ENCODE measurements around the gene TMC3.

TMC3 gene

GRCh38 chr15:81410318-81410753 is 36.3 kb upstream of the TMC3 start:
- no peak for TF ChIP-seq EZH2phosphoT487 (IDR thresholded peaks at IDR 0.05; ENCODE audit: low read depth)
- TF ChIP-seq, protein P1, sequence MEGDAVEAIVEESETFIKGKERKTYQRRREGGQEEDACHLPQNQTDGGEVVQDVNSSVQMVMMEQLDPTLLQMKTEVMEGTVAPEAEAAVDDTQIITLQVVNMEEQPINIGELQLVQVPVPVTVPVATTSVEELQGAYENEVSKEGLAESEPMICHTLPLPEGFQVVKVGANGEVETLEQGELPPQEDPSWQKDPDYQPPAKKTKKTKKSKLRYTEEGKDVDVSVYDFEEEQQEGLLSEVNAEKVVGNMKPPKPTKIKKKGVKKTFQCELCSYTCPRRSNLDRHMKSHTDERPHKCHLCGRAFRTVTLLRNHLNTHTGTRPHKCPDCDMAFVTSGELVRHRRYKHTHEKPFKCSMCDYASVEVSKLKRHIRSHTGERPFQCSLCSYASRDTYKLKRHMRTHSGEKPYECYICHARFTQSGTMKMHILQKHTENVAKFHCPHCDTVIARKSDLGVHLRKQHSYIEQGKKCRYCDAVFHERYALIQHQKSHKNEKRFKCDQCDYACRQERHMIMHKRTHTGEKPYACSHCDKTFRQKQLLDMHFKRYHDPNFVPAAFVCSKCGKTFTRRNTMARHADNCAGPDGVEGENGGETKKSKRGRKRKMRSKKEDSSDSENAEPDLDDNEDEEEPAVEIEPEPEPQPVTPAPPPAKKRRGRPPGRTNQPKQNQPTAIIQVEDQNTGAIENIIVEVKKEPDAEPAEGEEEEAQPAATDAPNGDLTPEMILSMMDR (IDR thresholded peaks at IDR 0.05; ENCODE audit: low read depth, low read length) = peak; percentile 70
- H3K4me3 ChIP-seq (ENCODE audit: low read length) = no peak overlapping the region
- H3K27ac ChIP-seq (ENCODE audit: low read length) = no peak overlapping the region
- H4K20me1 ChIP-seq (ENCODE audit: insufficient read depth, low read length) = no peaks in the 10 kb centered on the region
- H2AFZ ChIP-seq (ENCODE audit: low read depth, low read length) = no peak overlapping the region
- H3K9me3 ChIP-seq (ENCODE audit: insufficient read depth, low read length) = no peaks in the 10 kb centered on the region
- peaks cover 63% of the 10 kb centered on the region for H3K27me3 ChIP-seq (ENCODE audit: low read depth, low read length)
- H3K4me2 ChIP-seq (ENCODE audit: low read length) = no peak overlapping the region
- H3K79me2 ChIP-seq (ENCODE audit: low read length) = no peaks in the 10 kb centered on the region
- no peak overlapping the region for H3K9ac ChIP-seq (ENCODE audit: low read length)
- H3K4me1 ChIP-seq (ENCODE audit: low read length) = no peaks in the 10 kb centered on the region
- H3K36me3 ChIP-seq (replicated peaks; ENCODE audit: low read depth, low read length) = no peaks in the 10 kb centered on the region

- no peaks in the 10 kb centered on the region for H4K20me1 ChIP-seq (ENCODE audit: insufficient read depth, low read length)
- H3K4me2 ChIP-seq (ENCODE audit: low read length) = no peak overlapping the region
- no peak overlapping the region for H2AFZ ChIP-seq (ENCODE audit: low read depth, low read length)
- TF ChIP-seq, protein P1 (IDR thresholded peaks at IDR 0.05; ENCODE audit: low read depth, low read length) = no peak
- no peak for TF ChIP-seq EZH2phosphoT487 (IDR thresholded peaks at IDR 0.05; ENCODE audit: low read depth)
- H3K27ac ChIP-seq (ENCODE audit: low read length) = no peak overlapping the region
- peaks cover 62% of the 10 kb centered on the region for H3K27me3 ChIP-seq (ENCODE audit: low read depth, low read length)
- no peak overlapping the region for H3K4me3 ChIP-seq (ENCODE audit: low read length)
- no peaks in the 10 kb centered on the region for H3K9me3 ChIP-seq (ENCODE audit: insufficient read depth, low read length)
- no peaks in the 10 kb centered on the region for H3K36me3 ChIP-seq (replicated peaks; ENCODE audit: low read depth, low read length)
- H3K4me1 ChIP-seq (ENCODE audit: low read length) = no peaks in the 10 kb centered on the region
- H3K9ac ChIP-seq (ENCODE audit: low read length) = no peak overlapping the region
- H3K79me2 ChIP-seq (ENCODE audit: low read length) = no peaks in the 10 kb centered on the region
These were observed 33.7 kb upstream of the TMC3 start for GRCh38 chr15:81407718-81408117.

- Histone ChIP-seq H3K9me3 (ENCODE audit: insufficient read depth, low read length) (no peaks in the 10 kb centered on the region), H3K4me3 (ENCODE audit: low read length) (no peak overlapping the region), H3K36me3 (replicated peaks; ENCODE audit: low read depth, low read length) (no peaks in the 10 kb centered on the region), H3K27ac (ENCODE audit: low read length) (no peak overlapping the region), H3K27me3 (ENCODE audit: low read depth, low read length) (peaks cover 60% of the 10 kb centered on the region), H3K79me2 (ENCODE audit: low read length) (no peaks in the 10 kb centered on the region), H3K4me1 (ENCODE audit: low read length) (no peaks in the 10 kb centered on the region), H2AFZ (ENCODE audit: low read depth, low read length) (no peak overlapping the region), H3K9ac (ENCODE audit: low read length) (no peak overlapping the region), H4K20me1 (ENCODE audit: insufficient read depth, low read length) (no peaks in the 10 kb centered on the region), H3K4me2 (ENCODE audit: low read length) (no peak overlapping the region)
- TF ChIP-seq, protein P1 (IDR thresholded peaks at IDR 0.05; ENCODE audit: low read depth, low read length) = no peak
- TF ChIP-seq EZH2phosphoT487 (IDR thresholded peaks at IDR 0.05; ENCODE audit: low read depth) = no peak
These were observed 33.2 kb upstream of the TMC3 start for GRCh38 chr15:81407176-81407575.

GRCh38 chr15:81400640-81401236 is 26.7 kb upstream of the TMC3 start:
- Histone ChIP-seq H4K20me1 (ENCODE audit: insufficient read depth, low read length) (no peaks in the 10 kb centered on the region), H3K9ac (ENCODE audit: low read length) (no peak overlapping the region), H3K36me3 (replicated peaks; ENCODE audit: low read depth, low read length) (no peaks in the 10 kb centered on the region), H3K79me2 (ENCODE audit: low read length) (no peaks in the 10 kb centered on the region), H3K27ac (ENCODE audit: low read length) (no peak overlapping the region), H3K9me3 (ENCODE audit: insufficient read depth, low read length) (no peaks in the 10 kb centered on the region), H3K4me1 (ENCODE audit: low read length) (no peaks in the 10 kb centered on the region), H2AFZ (ENCODE audit: low read depth, low read length) (no peak overlapping the region), H3K4me3 (ENCODE audit: low read length) (no peak overlapping the region), H3K27me3 (ENCODE audit: low read depth, low read length) (peaks cover 13% of the 10 kb centered on the region), H3K4me2 (ENCODE audit: low read length) (no peak overlapping the region)
- no peak for TF ChIP-seq EZH2phosphoT487 (IDR thresholded peaks at IDR 0.05; ENCODE audit: low read depth)
- TF ChIP-seq, protein P1 (IDR thresholded peaks at IDR 0.05; ENCODE audit: low read depth, low read length) = peak; percentile 90
